Right ventricle myocardium superior (tissue), 1 donor: ENCODE measurements around the gene RBM17. TPM values are rescaled to one million over a fixed set of nuclear protein-coding genes. Genes with fewer than 3 reads are reported as not detected.
A peak's percentile ranks its signal among the peaks of the same experiment; 100 is the strongest.
"Not testable (repeated sequence)": the region's sequence is repeated elsewhere in the genome, so short reads cannot be mapped to it uniquely, and the experiment has no call there.

Experiments used
- ATAC-seq: fragments of 200-7000 bp; cut with Tn5 transposase; one replicate; pipeline ENCODE4 v1.9.1; 2020; ENCODE audit warnings: mild to moderate bottlenecking; ENCODE audit not compliant: poor library complexity
- DNase-seq: peaks from one replicate; pipeline ENCODE4 v3.0.0-alpha.2; 2020
- intact Hi-C: fragments of 100-400 bp; cut with DNase I; formaldehyde crosslinking; loops from one replicate; pipeline ENCODE4 v1.11.2; 2022
- long read RNA-seq: library from polyadenylated mRNA; unstranded; transcript quantifications from one replicate; pipeline ENCODE4 v2.0.0, GENCODE V29; 2021
- total RNA-seq: library from RNA; stranded (reverse); fragmentation: NEBNext Ultra II Directional; extraction: Animal tissue kit (Norgen Biotek cat#: 25700); gene quantifications from one replicate; pipeline ENCODE4 v1.2.1, GENCODE V29; 2021
- donor health status: DM: no; HTN: yes; CAD: no; lungs with severe emphysema.

RBM17 gene
- total RNA-seq = 64.3 TPM
- long read RNA-seq, transcript RBM17-201 (12 exons, 2,755 nt) = major isoform, 108 of 170 reads
- long read RNA-seq, partial matches to known transcripts = 50 of 170 reads
- long read RNA-seq, other reads (novel, unspliced or antisense) = 12 of 170 reads

GRCh38 chr10:6088721-6089333 is at the start of gene RBM17:
TSS of gene RBM17 (plus strand) at chr10:6089034. CDS start at chr10:6097066, 8,032 bp downstream.
- ATAC-seq (peak; percentile 94), DNase-seq (peak; percentile 97)
- intact Hi-C loops = loop anchor here (5.0 kb wide), 1 partner anchor 313 kb away; no protein-coding TSS in a partner anchor

DNA sequence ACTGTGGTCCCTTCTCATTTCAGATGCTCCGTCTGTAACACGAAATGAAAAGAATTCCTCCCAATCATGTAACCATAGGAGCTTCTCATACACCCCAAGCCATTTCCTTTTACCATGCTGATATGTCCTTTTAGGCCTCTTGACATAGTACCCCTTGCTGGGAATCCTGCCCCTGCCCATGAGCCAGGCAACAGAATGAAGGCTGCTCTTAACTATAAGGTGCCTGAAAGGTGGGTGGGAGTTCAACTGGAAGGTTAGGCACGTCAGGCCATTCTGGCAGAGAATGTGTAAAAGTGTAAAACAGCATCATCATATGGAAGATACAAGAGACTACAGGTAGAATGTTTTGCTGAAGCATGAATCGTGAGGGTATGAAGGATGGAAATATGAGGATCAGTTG is 49.1 kb upstream of the RBM17 start:
- no peak for DNase-seq
- intact Hi-C loops = no loop called here
- no peak for ATAC-seq

DNA sequence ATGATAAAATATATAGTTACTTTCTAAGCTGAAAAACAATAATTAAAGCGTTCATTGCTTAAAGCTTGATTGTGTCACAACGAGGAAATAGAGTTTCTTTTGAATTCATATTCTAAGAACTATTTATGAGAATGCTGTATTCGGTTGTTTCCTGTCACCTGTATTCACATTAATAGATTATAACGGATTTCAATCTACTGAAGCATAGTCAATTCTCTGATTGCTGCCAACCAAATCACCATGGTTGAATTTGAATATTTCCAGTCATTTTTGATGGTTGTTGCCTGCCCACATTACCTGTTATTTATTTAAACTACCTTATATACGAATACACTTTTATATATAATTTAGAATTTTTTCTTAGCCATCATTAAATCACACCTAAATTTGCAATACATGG is 48.6 kb upstream of the RBM17 start:
- intact Hi-C loops = no loop called here
- DNase-seq = no peak
- ATAC-seq = no peak

- intact Hi-C loops, DNase-seq, ATAC-seq: not testable (repeated sequence)
These were observed 45.5 kb upstream of the RBM17 start for GRCh38 chr10:6043377-6043776.

DNA sequence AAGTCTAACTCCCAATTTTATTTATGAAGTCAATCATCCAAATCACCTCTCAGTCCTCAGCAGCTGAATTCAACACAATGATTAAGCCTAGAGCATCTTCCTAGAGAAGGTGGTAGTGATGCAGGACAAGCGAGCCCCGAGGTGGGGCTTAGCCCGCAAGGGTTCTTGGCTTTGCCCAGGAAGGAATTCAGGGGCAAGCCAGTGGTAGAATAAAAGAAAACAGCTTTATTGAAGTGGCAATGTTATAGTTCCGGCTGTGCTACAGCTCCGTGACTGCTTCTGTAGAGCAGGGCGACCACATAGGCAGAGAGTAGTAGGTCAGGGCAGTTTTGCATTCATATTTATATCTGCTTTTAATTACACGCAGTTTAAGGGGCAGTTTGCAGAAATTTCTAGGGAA is 44.8 kb upstream of the RBM17 start:
- intact Hi-C loops = no loop called here
- no peak for DNase-seq
- ATAC-seq = no peak

GRCh38 chr10:6044751-6045313 is 44.0 kb upstream of the RBM17 start:
- intact Hi-C loops = no loop called here
- DNase-seq (no peak), ATAC-seq (no peak)

GRCh38 chr10:6045314-6045848 is 43.5 kb upstream of the RBM17 start:
- DNase-seq (no peak), ATAC-seq (no peak)
- intact Hi-C loops = no loop called here

GRCh38 chr10:6045878-6046772 is 42.7 kb upstream of the RBM17 start:
- intact Hi-C loops = no loop called here
- no peak for ATAC-seq
- no peak for DNase-seq

DNA sequence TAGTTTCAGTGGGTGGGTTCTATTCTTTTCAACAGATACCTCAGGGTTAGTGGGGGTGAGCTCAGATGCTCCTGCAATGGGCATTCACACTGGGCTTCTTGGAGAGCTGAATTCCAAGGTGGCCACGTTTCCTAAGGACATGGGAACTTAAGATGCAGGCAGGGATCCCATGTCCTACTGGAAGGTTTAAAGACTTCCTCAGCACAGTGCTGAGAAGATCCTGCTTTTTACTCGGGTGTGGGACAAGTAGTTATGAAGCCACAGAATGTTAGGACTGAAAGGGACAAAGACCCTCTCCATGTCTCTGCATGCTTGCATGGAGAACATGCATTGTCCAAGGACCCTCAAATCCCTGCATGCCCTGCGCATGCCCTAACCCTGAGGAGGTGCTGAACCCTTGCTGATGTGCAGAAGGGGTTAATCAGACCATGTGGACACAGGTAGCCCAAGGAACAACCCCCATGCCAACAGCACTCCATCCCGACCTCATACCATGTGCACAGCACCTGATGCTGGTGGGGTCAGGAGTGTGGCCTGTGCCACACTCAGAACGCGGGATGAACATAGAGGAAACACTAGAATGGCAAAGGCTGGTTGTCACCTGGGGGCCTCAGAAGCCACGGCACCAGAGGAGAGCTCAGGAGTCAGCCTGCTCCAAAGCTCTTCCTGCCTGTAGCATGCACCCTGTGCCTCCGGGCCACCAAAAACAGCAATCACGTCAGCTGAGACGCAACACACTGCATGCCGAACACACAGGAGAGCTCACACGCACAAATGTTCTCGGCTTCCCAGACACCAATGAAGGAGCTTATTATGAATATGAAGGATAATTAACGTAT is 41.8 kb upstream of the RBM17 start:
- DNase-seq = no peak
- no peak for ATAC-seq
- intact Hi-C loops = no loop called here

DNA sequence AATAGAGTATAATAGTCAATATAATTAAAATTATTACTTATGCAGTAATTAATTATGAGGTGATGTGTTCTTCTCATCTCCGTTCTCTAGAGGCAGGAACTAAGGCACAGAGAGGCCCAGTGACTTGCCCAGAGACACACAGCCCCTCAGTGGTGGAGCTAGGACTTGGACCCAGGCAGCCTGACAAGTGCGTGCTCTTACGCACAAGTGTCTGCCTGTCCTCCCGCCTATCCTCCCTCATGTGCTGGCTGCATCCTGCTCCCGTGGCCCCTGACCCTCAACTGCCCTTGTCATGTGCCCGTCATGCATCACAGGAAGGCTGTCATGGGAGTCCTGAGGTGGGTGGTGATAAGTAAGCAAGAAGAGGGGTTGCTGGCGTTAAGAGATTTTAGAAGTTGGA is 41.0 kb upstream of the RBM17 start:
- ATAC-seq (no peak), DNase-seq (no peak)
- intact Hi-C loops = no loop called here

- intact Hi-C loops = no loop called here
- DNase-seq = no peak
- ATAC-seq = no peak
These were observed 40.4 kb upstream of the RBM17 start for GRCh38 chr10:6048281-6049030.

- intact Hi-C loops = no loop called here
- ATAC-seq = no peak
- no peak for DNase-seq
These were observed 39.8 kb upstream of the RBM17 start for GRCh38 chr10:6049031-6049400.

DNA sequence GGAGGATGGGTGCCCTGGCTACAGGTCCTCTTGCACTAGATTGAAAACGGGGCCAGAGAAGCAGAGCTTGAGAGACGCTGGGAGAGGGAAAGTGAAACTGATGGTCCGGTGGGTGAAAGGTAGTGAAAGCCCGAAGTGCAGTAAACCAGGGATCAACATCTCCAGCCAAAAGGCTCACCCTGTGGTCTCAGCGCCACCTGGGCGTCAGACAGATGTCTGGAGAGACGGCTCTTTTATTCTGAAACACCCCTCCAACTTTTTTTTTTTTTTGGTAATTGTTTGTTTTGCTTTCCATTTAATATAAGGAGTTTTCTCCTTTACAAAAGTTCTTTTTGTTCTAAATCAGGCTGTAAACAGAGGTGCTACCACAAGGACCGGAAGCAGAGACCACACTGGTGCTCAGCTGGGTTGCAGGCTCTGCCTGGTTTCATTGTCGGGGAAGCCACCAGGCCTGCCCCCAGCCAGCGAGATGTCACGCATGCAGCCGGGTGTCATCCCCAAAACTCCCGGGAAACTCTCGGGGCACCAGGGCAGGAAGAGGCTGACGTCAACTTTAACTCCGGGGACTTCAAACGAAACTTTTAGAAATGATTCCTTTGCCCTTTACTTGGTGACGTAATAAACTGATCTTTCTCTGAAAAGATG is 37.9 kb upstream of the RBM17 start:
- intact Hi-C loops = no loop called here
- DNase-seq = peak; percentile 70
- peak; percentile 74 for ATAC-seq

DNA sequence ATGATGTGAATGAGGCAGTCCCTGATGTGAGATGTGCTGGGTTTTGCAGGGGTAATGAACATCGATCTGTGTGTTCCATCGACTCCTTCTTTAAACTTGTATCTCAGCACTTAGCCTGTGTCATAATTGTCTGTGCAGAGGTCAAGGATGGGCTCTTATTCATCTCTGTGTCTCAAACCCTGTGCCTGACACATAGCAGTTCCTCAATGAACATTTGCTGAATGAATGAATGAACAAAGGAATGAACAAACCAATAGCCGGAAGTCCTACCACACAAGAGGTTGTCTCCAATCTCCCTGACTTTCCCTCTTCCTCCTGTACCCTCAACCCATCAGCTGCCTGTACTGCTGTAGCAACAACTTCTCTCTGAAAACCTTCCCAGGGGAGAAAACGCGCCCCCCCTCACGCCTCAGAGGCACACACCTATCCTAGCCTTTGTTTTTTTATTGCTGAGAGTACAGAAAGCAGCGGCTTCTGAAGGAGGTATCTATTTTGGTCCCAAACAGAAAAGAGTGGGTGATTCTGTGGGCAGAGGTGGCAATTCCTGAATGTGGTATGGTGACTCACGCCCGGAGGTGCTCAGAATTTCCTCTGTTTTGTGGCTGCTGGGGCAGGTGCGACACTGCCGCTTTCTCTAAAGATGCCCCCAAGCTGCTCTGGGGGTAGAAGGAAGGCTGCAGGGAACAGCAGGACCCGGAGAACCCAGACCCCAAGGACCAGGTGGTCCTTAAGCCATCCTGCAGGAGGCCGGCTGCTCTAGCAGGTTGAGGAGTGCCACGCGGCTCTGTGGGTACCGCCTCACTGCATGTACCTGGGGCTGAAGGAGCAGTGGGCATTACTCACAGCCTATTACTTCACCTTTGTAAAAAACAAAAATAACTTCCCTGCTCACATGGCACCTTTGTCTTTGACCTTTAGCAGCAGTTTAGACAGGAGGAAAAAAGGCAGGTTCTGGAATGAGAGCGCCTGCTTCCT is 36.3 kb upstream of the RBM17 start:
- ATAC-seq = no peak
- DNase-seq = no peak
- intact Hi-C loops = no loop called here

- no peak for DNase-seq
- ATAC-seq = no peak
- intact Hi-C loops = no loop called here
These were observed 35.5 kb upstream of the RBM17 start for GRCh38 chr10:6053303-6053702.
